ENCODE measurements around the gene ASCL2. TPM values are rescaled to one million over a fixed set of nuclear protein-coding genes. Genes with fewer than 3 reads are reported as not detected.

ASCL2 gene
- total RNA-seq, 4 donors from 2014 or later, result 0.24 to 2.6 TPM; not detected in 2

DNA sequence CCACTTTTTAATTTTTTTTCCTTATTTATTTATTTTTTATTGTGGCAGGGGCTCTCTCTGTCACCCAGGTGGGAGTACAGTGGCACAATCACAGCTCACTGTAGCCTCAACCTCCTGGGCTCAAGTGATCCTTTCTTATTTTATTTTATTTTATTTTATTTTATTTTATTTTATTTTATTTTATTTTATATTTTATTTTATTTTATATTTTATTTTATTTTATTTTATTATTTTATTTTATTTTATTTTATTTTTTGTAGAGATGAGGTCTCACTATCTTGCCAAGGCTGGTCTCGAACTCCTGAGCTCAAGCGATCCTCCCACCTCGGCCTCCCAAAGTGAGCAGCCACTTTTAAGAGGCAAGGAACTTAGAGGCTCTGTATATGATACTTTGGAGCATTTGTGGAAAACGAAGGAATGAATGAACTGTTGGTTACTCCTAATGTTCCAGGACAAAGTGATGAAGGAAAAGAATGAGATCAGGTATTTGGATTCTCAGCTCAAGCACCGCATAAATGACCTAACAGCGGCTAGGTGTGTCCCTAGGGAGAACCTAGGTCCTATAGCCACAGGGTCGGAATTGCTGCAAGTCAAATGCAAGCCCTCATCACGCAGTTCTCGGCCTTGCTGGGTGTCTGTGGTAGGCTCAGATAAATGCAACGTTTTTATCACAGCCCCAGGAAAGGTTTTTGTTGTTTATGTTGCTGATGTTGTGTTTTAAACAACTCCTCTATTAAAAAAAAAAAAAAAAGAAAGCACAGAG, 36.5 kb downstream of the ASCL2 start:
- DNase-seq (ENCODE audit: low spot score), result no peak
- ATAC-seq (ENCODE audit: low FRiP score), result no peak
- TF ChIP-seq, protein P1, sequence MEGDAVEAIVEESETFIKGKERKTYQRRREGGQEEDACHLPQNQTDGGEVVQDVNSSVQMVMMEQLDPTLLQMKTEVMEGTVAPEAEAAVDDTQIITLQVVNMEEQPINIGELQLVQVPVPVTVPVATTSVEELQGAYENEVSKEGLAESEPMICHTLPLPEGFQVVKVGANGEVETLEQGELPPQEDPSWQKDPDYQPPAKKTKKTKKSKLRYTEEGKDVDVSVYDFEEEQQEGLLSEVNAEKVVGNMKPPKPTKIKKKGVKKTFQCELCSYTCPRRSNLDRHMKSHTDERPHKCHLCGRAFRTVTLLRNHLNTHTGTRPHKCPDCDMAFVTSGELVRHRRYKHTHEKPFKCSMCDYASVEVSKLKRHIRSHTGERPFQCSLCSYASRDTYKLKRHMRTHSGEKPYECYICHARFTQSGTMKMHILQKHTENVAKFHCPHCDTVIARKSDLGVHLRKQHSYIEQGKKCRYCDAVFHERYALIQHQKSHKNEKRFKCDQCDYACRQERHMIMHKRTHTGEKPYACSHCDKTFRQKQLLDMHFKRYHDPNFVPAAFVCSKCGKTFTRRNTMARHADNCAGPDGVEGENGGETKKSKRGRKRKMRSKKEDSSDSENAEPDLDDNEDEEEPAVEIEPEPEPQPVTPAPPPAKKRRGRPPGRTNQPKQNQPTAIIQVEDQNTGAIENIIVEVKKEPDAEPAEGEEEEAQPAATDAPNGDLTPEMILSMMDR (IDR thresholded peaks at IDR 0.05), result no peak

DNA sequence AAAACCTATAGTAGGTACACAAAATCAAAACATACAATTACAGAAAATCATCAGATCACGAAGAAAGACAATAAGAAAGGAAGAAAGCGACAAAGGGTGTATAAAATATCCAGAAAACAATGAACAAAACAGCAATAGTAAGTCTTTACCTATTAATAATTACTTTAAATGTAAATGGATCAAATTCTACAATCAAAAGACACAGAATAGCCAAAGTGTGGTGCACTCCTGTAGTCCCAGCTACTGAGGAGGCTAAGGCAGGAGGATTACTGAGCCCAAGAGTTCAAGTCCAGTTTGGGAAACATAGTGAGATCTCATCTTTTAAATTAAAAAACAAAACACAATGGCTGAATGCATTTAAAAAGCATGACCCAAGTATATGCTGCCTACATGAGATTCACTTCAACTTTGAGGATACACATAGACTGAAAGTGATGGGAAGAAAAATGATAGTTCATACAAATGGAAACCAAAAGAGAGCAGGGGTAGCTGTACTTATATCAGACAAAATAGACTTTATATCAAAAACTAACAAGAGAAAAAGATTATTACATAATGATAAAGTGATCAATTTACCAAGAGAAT, 40.6 kb downstream of the ASCL2 start:
- DNase-seq (ENCODE audit: low spot score) (no peak), ATAC-seq (ENCODE audit: low FRiP score) (no peak)
- TF ChIP-seq, protein P1 (IDR thresholded peaks at IDR 0.05), result no peak

DNA sequence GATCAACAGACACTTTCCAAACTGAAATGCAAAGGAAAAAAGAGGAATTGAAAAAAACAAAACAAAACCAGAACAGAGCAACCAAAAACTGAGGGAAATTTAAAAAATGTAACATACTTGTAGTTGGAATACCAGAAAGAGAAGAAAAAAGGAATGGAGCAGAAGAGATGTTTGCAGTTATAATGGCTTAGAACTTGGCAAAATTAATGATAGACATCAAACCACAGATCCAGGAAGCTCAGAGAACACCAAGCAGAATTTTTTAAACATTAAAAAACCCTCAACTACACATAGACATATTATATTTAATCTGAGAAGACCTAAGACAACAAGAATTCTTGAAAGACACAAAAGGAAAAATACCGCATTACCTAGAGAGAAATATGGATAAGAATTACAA, 46.1 kb downstream of the ASCL2 start:
- DNase-seq (ENCODE audit: low spot score) (no peak), ATAC-seq (ENCODE audit: low FRiP score) (no peak)
- TF ChIP-seq, protein P1 (IDR thresholded peaks at IDR 0.05), result no peak

DNA sequence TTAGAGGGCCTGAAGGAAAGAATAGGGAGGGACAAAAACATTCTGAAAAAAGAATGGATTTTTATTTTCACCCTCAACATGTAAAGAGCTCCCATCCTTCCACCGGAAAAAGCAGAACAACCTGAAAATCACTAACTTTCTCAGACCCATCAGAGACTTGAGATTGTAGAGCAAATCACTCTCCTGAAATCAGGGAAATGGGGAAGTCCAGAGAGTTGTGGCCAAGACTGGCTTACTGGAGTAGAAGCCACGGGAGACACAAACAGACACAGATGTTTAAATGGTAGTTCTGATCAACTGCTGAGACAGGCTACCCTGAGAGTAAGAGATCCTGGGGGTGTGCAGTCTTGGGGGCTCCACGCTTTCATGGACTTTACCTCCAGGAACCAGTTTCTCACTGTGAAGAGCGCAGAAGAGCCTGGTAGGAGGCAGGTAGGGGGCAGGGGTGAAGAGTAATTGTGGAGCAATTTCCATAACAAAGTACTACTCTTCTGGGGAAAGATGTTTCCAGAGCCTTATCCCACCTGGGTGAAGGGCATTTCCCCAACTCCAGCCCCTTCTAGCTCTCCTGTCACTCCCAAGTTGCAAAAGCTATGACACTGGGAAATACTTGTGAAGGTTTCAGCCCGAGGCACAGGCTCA, 47.1 kb downstream of the ASCL2 start:
- TF ChIP-seq, protein P1 (IDR thresholded peaks at IDR 0.05), result no peak
- DNase-seq (ENCODE audit: low spot score) (no peak), ATAC-seq (ENCODE audit: low FRiP score) (no peak)

DNA sequence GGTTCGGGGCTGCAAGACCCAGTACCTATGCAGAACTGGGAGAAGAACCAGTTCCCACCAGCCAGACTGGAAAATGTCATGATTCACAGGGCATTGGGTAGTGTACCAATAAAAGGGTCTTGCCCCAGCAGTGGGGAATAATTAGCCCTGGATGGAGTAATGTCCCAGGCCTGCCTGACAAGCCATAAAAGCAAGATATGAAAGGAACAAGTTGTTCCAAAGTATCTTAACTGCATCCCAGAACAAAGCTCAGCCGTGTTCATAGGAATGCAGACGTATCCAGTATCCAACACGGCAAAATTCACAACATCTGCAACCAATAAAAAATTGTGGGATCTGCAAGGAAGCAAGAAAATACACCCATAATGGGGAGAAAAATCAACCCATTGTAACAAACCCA, 47.9 kb downstream of the ASCL2 start:
- no peak for ATAC-seq (ENCODE audit: low FRiP score)
- TF ChIP-seq, protein P1 (IDR thresholded peaks at IDR 0.05), result no peak
- no peak for DNase-seq (ENCODE audit: low spot score)

DNA sequence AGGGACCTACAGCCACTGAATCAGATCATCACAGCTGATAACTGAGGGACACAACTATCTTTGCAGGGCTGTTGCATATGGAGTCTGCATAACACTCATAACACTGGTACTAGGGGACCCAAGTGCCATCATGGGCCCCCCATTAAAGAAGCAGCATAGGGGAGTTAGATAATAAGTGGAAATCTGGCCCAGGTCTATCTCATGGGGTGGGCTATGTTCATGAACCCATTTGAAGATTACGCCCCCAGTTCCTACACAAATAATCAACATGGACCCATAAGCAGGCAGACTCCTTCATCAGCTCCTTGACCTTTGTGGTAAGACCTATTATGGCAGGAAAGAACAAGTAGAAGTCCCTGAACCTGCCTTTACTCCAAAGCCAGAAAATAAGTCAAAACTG, 48.8 kb downstream of the ASCL2 start:
- ATAC-seq (ENCODE audit: low FRiP score) (no peak), DNase-seq (ENCODE audit: low spot score) (no peak)
- TF ChIP-seq, protein P1 (IDR thresholded peaks at IDR 0.05), result no peak
